Hepatocyte (in vitro differentiated cells): ENCODE results near the gene FBXL17. TPM values are rescaled to one million over a fixed set of nuclear protein-coding genes. Genes with fewer than 3 reads are reported as not detected.

Experiments
- DNase-seq: peaks from one replicate; pipeline ENCODE4 v3.0.0-alpha.2; 2016; ENCODE audit warnings: low spot score
- H2AFZ ChIP-seq: fragments of 200-600 bp; sonication (generic); 2 replicates; pipeline ENCODE4 v1.6.0; 2016; ENCODE audit warnings: antibody characterized with exemption, mild to moderate bottlenecking
- H3K27ac ChIP-seq: fragments of 200-600 bp; sonication (generic); 2 replicates; pipeline ENCODE4 v1.5.1; 2016; ENCODE audit warnings: mild to moderate bottlenecking
- H3K27me3 ChIP-seq: fragments of 200-600 bp; sonication (generic); 2 replicates; pipeline ENCODE4 v1.6.1; 2016
- H3K36me3 ChIP-seq: fragments of 200-600 bp; sonication (generic); replicated peaks from 2 replicates; pipeline ENCODE4 v1.5.1; 2016; ENCODE audit warnings: low read depth; ENCODE audit not compliant: insufficient read depth
- H3K4me1 ChIP-seq: fragments of 200-600 bp; sonication (generic); 2 replicates; pipeline ENCODE4 v1.5.1; 2016; ENCODE audit warnings: mild to moderate bottlenecking, moderate library complexity; ENCODE audit not compliant: insufficient read depth
- H3K4me2 ChIP-seq: fragments of 200-600 bp; sonication (generic); 2 replicates; pipeline ENCODE4 v1.6.0; 2016
- H3K4me3 ChIP-seq: fragments of 200-600 bp; sonication (generic); 2 replicates; pipeline ENCODE4 v1.5.1; 2016; ENCODE audit warnings: mild to moderate bottlenecking
- H3K79me2 ChIP-seq: fragments of 200-600 bp; sonication (generic); 2 replicates; pipeline ENCODE4 v1.6.0; 2017; ENCODE audit warnings: mild to moderate bottlenecking
- H3K9me2 ChIP-seq: fragments of 200-600 bp; sonication (generic); replicated peaks from 2 replicates; pipeline ENCODE4 v1.6.0; 2017; ENCODE audit warnings: mild to moderate bottlenecking; ENCODE audit not compliant: insufficient read depth
- H3K9me3 ChIP-seq: fragments of 200-600 bp; sonication (generic); 2 replicates; pipeline ENCODE4 v1.5.1; 2016; ENCODE audit warnings: low read depth, mild to moderate bottlenecking
- H4K20me1 ChIP-seq: fragments of 200-600 bp; sonication (generic); 2 replicates; pipeline ENCODE4 v1.6.0; 2016; ENCODE audit warnings: mild to moderate bottlenecking; ENCODE audit not compliant: insufficient read depth, poor library complexity, severe bottlenecking
- CTCF ChIP-seq: fragments of 200-600 bp; sonication (generic); IDR thresholded peaks from 2 replicates; pipeline ENCODE4 v1.5.1; 2016; ENCODE audit warnings: antibody characterized with exemption, mild to moderate bottlenecking; ENCODE audit not compliant: poor library complexity
- EZH2 ChIP-seq: fragments of 200-600 bp; sonication (generic); IDR thresholded peaks from 2 replicates; pipeline ENCODE4 v1.6.1; 2016; ENCODE audit warnings: antibody characterized with exemption, mild to moderate bottlenecking, borderline replicate concordance
- EZH2phosphoT487 ChIP-seq: fragments of 200-600 bp; sonication (generic); IDR thresholded peaks from one replicate; pipeline ENCODE4 v1.6.1; 2018; ENCODE audit warnings: antibody characterized with exemption, mild to moderate bottlenecking, low read depth, moderate library complexity; ENCODE audit not compliant: unreplicated experiment, severe bottlenecking
- WGBS: methylation state at CpG from one replicate; pipeline ENCODE4 v1.1.6; 2016; ENCODE audit warnings: low lambda C conversion rate; ENCODE audit errors: missing lambda C conversion rate; 5-methylcytosine and 5-hydroxymethylcytosine counted together
- polyA plus RNA-seq: library from polyadenylated mRNA; unstranded; fragments of >200 nt; fragmentation: Nextera tagmentation; extraction: Ambion mirVana; gene quantifications from 2 replicates; pipeline ENCODE4 v1.2.1, GENCODE V29; 2016
- total RNA-seq: library from RNA; depleted of rRNA; stranded (reverse); fragments of >200 nt; gene quantifications from 2 replicates; pipeline ENCODE4 v1.2.3, GENCODE V29; 2014

Gene FBXL17
- total and polyA plus RNA-seq, 2 experiments from 2014 or later = 12.5 to 18.2 TPM

- Histone ChIP-seq H3K27ac (no peak overlapping the region), H2AFZ (no peak overlapping the region), H3K79me2 (no peaks in the 10 kb centered on the region), H3K9me3 (no peaks in the 10 kb centered on the region), H3K4me3 (no peak overlapping the region), H3K4me2 (no peak overlapping the region), H3K36me3 (no peaks in the 10 kb centered on the region), H3K9me2 (no peaks in the 10 kb centered on the region), H3K27me3 (no peaks in the 10 kb centered on the region), H4K20me1 (no peaks in the 10 kb centered on the region), H3K4me1 (no peaks in the 10 kb centered on the region)
- TF ChIP-seq CTCF (no peak), EZH2phosphoT487 (no peak), EZH2 (no peak)
- no peak for DNase-seq
These were observed 317.6 kb downstream of the FBXL17 start for GRCh38 chr5:108064302-108064701.

- no peak for TF ChIP-seq CTCF
- TF ChIP-seq EZH2phosphoT487 = no peak
- no peak for TF ChIP-seq EZH2
- no peak overlapping the region for H3K4me3 ChIP-seq
- no peak overlapping the region for H2AFZ ChIP-seq
- H3K36me3 ChIP-seq = no peaks in the 10 kb centered on the region
- no peaks in the 10 kb centered on the region for H4K20me1 ChIP-seq
- no peaks in the 10 kb centered on the region for H3K4me1 ChIP-seq
- H3K4me2 ChIP-seq = no peak overlapping the region
- no peaks in the 10 kb centered on the region for H3K27me3 ChIP-seq
- DNase-seq = no peak
- H3K9me2 ChIP-seq = no peaks in the 10 kb centered on the region
- H3K9me3 ChIP-seq = no peaks in the 10 kb centered on the region
- 77% methylated on average over 6 of the region's 6 CpGs for WGBS
- no peak overlapping the region for H3K27ac ChIP-seq
- no peaks in the 10 kb centered on the region for H3K79me2 ChIP-seq
These were observed 320.0 kb downstream of the FBXL17 start for GRCh38 chr5:108061941-108062340.

GRCh38 chr5:108060340-108060739 is 321.6 kb downstream of the FBXL17 start:
- TF ChIP-seq EZH2 (no peak), EZH2phosphoT487 (no peak), CTCF (no peak)
- no peak for DNase-seq
- Histone ChIP-seq H3K4me1 (no peaks in the 10 kb centered on the region), H3K9me3 (no peaks in the 10 kb centered on the region), H2AFZ (no peak overlapping the region), H3K4me3 (no peak overlapping the region), H3K4me2 (no peak overlapping the region), H3K79me2 (no peaks in the 10 kb centered on the region), H3K27ac (no peak overlapping the region), H3K36me3 (no peaks in the 10 kb centered on the region), H3K9me2 (no peaks in the 10 kb centered on the region), H4K20me1 (no peaks in the 10 kb centered on the region), H3K27me3 (no peaks in the 10 kb centered on the region)

GRCh38 chr5:108059334-108059733 is 322.6 kb downstream of the FBXL17 start:
- no peaks in the 10 kb centered on the region for H3K9me2 ChIP-seq
- no peak overlapping the region for H2AFZ ChIP-seq
- no peaks in the 10 kb centered on the region for H4K20me1 ChIP-seq
- no peaks in the 10 kb centered on the region for H3K27me3 ChIP-seq
- WGBS = 100% methylated on average over 3 of the region's 3 CpGs
- H3K4me1 ChIP-seq = no peaks in the 10 kb centered on the region
- H3K4me3 ChIP-seq = no peak overlapping the region
- H3K36me3 ChIP-seq = no peaks in the 10 kb centered on the region
- H3K9me3 ChIP-seq = no peaks in the 10 kb centered on the region
- TF ChIP-seq EZH2phosphoT487 (no peak), CTCF (no peak), EZH2 (no peak)
- no peak overlapping the region for H3K4me2 ChIP-seq
- no peak for DNase-seq
- H3K27ac ChIP-seq = no peak overlapping the region
- no peaks in the 10 kb centered on the region for H3K79me2 ChIP-seq
